Endothelial cell (in vitro differentiated cells): ENCODE data around the gene FZR1. TPM values are rescaled to one million over a fixed set of nuclear protein-coding genes. Genes with fewer than 3 reads are reported as not detected.

ENCODE experiments used
- DNase-seq: peaks from one replicate; pipeline ENCODE4 v3.0.0; 2021; ENCODE audit warnings: low spot score
- H3K27ac Mint-ChIP-seq: one replicate; pipeline ENCODE4 v1.8.0; 2021; ENCODE audit warnings: mixed read lengths, inconsistent platforms; ENCODE audit not compliant: unreplicated experiment
- H3K27me3 Mint-ChIP-seq: one replicate; pipeline ENCODE4 v1.8.0; 2021; ENCODE audit warnings: mild to moderate bottlenecking, moderate library complexity, mixed read lengths, inconsistent platforms; ENCODE audit not compliant: unreplicated experiment
- H3K36me3 Mint-ChIP-seq: one replicate; pipeline ENCODE4 v1.8.0; 2021; ENCODE audit warnings: mild to moderate bottlenecking, low read depth, mixed read lengths, inconsistent platforms; ENCODE audit not compliant: unreplicated experiment
- H3K4me1 Mint-ChIP-seq: one replicate; pipeline ENCODE4 v1.8.0; 2021; ENCODE audit warnings: mild to moderate bottlenecking, mixed read lengths, inconsistent platforms; ENCODE audit not compliant: unreplicated experiment
- H3K4me3 Mint-ChIP-seq: one replicate; pipeline ENCODE4 v1.8.0; 2021; ENCODE audit warnings: mild to moderate bottlenecking, mixed read lengths, inconsistent platforms; ENCODE audit not compliant: unreplicated experiment
- H3K9me3 Mint-ChIP-seq: one replicate; pipeline ENCODE4 v1.8.0; 2021; ENCODE audit warnings: mixed read lengths, inconsistent platforms; ENCODE audit not compliant: unreplicated experiment
- CTCF ChIP-seq: fragments of 200-600 bp; sonication (generic); IDR thresholded peaks from one replicate; pipeline ENCODE4 v1.5.0; 2021; ENCODE audit warnings: antibody characterized with exemption; ENCODE audit not compliant: unreplicated experiment
- total RNA-seq: library from RNA; stranded (reverse); fragmentation: NEBNext Ultra II Directional; extraction: Animal tissue kit (Norgen Biotek cat#: 25700); gene quantifications from one replicate; pipeline ENCODE4 v1.2.1, GENCODE V29; 2021; ENCODE audit not compliant: unreplicated experiment

FZR1 gene
- total RNA-seq, 1 donor from 2014 or later = 38.9 TPM

GRCh38 chr19:3482507-3483225, 23.4 kb upstream of the FZR1 start:
- TF ChIP-seq CTCF = no peak
- Mint-ChIP-seq H3K4me1 (no peaks in the 10 kb centered on the region), H3K36me3 (peaks cover 3% of the 10 kb centered on the region), H3K4me3 (no peak overlapping the region), H3K27ac (no peak overlapping the region), H3K9me3 (no peaks in the 10 kb centered on the region), H3K27me3 (peaks cover 14% of the 10 kb centered on the region)
- DNase-seq = no peak

- Mint-ChIP-seq H3K27ac (no peak within 1 kb of the TSS), H3K36me3 (no peaks in the 10 kb centered on the region), H3K4me3 (no peak within 1 kb of the TSS), H3K27me3 (peaks cover 12% of the 10 kb centered on the region), H3K4me1 (no peaks in the 10 kb centered on the region), H3K9me3 (no peaks in the 10 kb centered on the region)
- no peak for TF ChIP-seq CTCF
- no peak for DNase-seq
Observed at GRCh38 chr19:3483226-3483628, 22.9 kb upstream of the FZR1 start, which contains the start of gene SMIM44. Gene SMIM44, minus strand, starts transcription at chr19:3483441. Its CDS starts 38 bp downstream, at chr19:3483403.

DNA sequence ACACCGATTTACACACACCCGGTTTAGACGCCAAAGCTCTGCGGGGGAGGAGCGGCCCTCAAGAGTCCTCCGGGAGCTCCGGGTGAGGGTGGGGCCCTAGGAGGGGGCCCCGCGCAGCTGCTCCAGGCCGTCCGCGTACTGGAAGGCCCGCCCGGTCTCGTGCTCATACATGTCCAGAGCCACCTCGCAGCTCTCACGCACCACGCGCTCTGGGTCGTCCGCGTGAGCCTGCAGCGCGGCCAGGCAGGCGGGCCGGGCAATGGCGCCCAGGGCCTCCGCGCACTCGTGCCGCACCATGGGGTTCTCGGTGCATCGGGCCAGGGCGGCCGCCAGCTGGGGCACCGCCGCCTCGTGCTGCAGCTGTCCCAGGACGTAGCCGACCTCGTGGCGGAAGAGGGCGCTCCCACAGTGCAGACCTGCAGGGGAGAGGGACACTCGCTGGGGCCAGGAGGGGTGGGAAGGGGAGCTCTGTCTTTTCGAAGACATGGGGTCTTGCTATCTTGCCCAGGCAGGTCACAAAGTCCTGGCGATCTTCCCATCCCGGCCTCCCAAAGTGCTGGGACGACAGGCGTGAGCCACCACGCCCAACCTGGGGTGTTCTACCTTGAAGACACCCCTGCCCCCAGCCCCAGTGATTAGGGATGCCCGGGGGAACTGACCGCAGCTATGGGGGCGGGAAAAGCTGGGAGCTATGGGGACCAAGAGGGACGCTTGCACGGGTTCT, 14.6 kb upstream of the FZR1 start:
- Mint-ChIP-seq H3K36me3 (peaks cover 10% of the 10 kb centered on the region), H3K27me3 (peaks cover 5% of the 10 kb centered on the region), H3K9me3 (no peaks in the 10 kb centered on the region), H3K4me3 (no peak overlapping the region), H3K4me1 (no peaks in the 10 kb centered on the region), H3K27ac (no peak overlapping the region)
- no peak for DNase-seq
- TF ChIP-seq CTCF = no peak

DNA sequence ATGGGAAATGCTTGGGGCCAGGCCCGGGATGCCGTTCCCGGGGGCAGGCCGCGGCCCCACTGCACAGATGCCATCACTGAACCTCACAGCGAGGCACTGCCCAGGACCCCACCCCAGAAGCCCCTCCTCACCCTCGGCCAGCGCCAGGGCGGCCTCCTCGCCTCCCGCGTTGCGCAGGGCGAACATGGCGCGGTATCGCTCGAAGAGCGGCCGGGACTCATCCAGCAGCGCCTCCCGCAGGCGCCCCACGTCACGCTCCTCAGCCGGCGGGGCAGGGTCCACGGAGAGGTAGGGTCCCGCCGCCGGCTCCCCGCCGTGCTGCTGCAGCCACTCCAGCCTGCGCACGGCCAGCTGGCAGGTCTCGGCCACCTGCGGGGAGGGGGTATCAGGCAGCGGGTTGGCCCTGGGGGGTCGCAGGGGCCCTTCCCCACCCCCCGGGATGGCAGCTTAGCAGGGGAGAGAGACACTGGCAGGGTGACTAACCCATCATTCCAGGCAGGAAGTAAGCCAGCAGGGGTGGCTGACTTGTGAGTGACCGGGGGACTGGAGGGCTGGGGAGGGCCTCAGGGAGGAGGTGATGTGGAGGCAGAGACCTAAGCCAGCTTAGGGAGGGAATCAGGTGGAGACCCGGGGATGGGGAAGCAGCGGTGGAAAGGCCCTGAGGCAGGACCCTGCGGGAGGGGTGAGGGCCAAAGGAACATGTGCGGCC, 13.8 kb upstream of the FZR1 start:
- Mint-ChIP-seq H3K27ac (no peak overlapping the region), H3K4me3 (peak overlapping the region; percentile 78), H3K36me3 (peaks cover 10% of the 10 kb centered on the region), H3K27me3 (peaks cover 5% of the 10 kb centered on the region), H3K4me1 (no peaks in the 10 kb centered on the region), H3K9me3 (no peaks in the 10 kb centered on the region)
- DNase-seq = no peak
- TF ChIP-seq CTCF = no peak

DNA sequence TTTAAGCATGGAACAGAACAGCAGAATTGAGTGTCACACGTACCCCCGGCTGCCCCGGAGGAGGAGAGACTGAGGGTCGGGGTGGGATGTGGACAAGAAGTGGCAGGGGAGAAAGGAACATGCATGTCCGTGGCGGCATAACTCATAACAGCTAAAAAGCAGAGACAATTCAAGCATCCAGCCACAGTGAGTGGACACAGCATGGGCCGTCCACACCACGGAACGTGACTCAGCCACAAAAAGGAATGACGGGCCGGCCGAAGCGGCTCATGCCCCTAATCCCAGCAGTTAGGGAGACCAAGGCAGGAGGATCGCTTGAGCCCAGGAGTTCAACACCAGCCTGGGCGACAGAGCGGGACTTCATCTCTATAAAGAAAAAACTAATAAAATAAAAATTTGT, 13.2 kb upstream of the FZR1 start:
- H3K36me3 Mint-ChIP-seq = peaks cover 12% of the 10 kb centered on the region
- H3K9me3 Mint-ChIP-seq = no peaks in the 10 kb centered on the region
- no peaks in the 10 kb centered on the region for H3K4me1 Mint-ChIP-seq
- peak overlapping the region; percentile 78 for H3K4me3 Mint-ChIP-seq
- H3K27me3 Mint-ChIP-seq = peaks cover 8% of the 10 kb centered on the region
- DNase-seq = no peak
- H3K27ac Mint-ChIP-seq = no peak overlapping the region
- TF ChIP-seq CTCF = no peak
